Keratinocyte (primary cell): ENCODE measurements around the gene KCTD8. TPM values are rescaled to one million over a fixed set of nuclear protein-coding genes. Genes with fewer than 3 reads are reported as not detected.

ENCODE experiments used
- DNase-seq: peaks from one replicate; pipeline ENCODE4 v3.0.0-alpha.2; 2011; ENCODE audit warnings: low read depth, missing footprints, low spot score
- FAIRE-seq: peaks from 2 replicates; lab custom pipeline; 2011; peaks lifted over from hg19 to GRCh38; lab: Jason Lieb, UNC
- H2AFZ ChIP-seq: 2 replicates; pipeline ENCODE4 v1.6.0; 2012; ENCODE audit warnings: low read length, control low read depth, inconsistent platforms; ENCODE audit not compliant: control insufficient read depth
- H3K27ac ChIP-seq: 2 replicates; pipeline ENCODE4 v1.5.1; 2011; ENCODE audit warnings: low read length; ENCODE audit not compliant: control insufficient read depth, insufficient read depth
- H3K27me3 ChIP-seq: 3 replicates; pipeline ENCODE4 v1.6.0; 2011; ENCODE audit warnings: low read length; ENCODE audit not compliant: control insufficient read depth, insufficient read depth; ENCODE audit errors: extremely low read depth
- H3K36me3 ChIP-seq, 2 experiments: 2 replicates in 1 of 2; 3 replicates in 1 of 2; pipeline ENCODE4 v1.5.1; 2011; ENCODE audit warnings: low read length in 2 of 2, mild to moderate bottlenecking in 1 of 2; ENCODE audit not compliant: control insufficient read depth in 2 of 2, insufficient read depth in 2 of 2; ENCODE audit errors: extremely low read depth in 1 of 2
- H3K4me1 ChIP-seq: 3 replicates; pipeline ENCODE4 v1.5.1; 2011; ENCODE audit warnings: low read length; ENCODE audit not compliant: control insufficient read depth, insufficient read depth; ENCODE audit errors: extremely low read depth
- H3K4me2 ChIP-seq: 3 replicates; pipeline ENCODE4 v1.6.0; 2011; ENCODE audit warnings: low read depth, low read length; ENCODE audit not compliant: control insufficient read depth, insufficient read depth; ENCODE audit errors: extremely low read depth
- H3K4me3 ChIP-seq, 3 experiments: fragments of 200-600 bp in 1 of 3; sonication (generic) in 1 of 3; 2 replicates in 2 of 3; 3 replicates in 1 of 3; pipeline ENCODE4 v1.5.1; 2011 to 2016; ENCODE audit warnings: low read length in 3 of 3, mild to moderate bottlenecking in 3 of 3, control low read depth in 2 of 3, inconsistent platforms in 1 of 3, low read depth in 1 of 3, mixed read lengths in 1 of 3, mixed run types in 1 of 3, moderate library complexity in 1 of 3; ENCODE audit not compliant: control insufficient read depth in 2 of 3, insufficient read depth in 2 of 3; ENCODE audit errors: extremely low read depth in 1 of 3
- H3K79me2 ChIP-seq: 2 replicates; pipeline ENCODE4 v1.6.0; 2012; ENCODE audit warnings: low read length; ENCODE audit not compliant: control insufficient read depth, insufficient read depth
- H3K9ac ChIP-seq: 3 replicates; pipeline ENCODE4 v1.6.0; 2011; ENCODE audit warnings: low read length; ENCODE audit not compliant: control insufficient read depth, insufficient read depth; ENCODE audit errors: extremely low read depth
- H3K9me1 ChIP-seq: 3 replicates; pipeline ENCODE4 v1.6.0; 2011; ENCODE audit warnings: low read length; ENCODE audit not compliant: control insufficient read depth, insufficient read depth; ENCODE audit errors: extremely low read depth
- H3K9me3 ChIP-seq: 2 replicates; pipeline ENCODE4 v1.5.1; 2012; ENCODE audit warnings: low read depth, low read length; ENCODE audit not compliant: control insufficient read depth
- H4K20me1 ChIP-seq: 3 replicates; pipeline ENCODE4 v1.6.0; 2011; ENCODE audit warnings: low read length; ENCODE audit not compliant: control insufficient read depth, insufficient read depth; ENCODE audit errors: extremely low read depth
- EZH2 ChIP-seq: IDR thresholded peaks from one replicate; pipeline ENCODE4 v1.6.1; 2012; ENCODE audit warnings: inconsistent platforms, mild to moderate bottlenecking, low read length, moderate library complexity
- dilution Hi-C: fragments of 300-500 bp; cut with MboI; formaldehyde crosslinking; loops from one replicate; pipeline ENCODE4 v1.7.0; 2020; ENCODE audit warnings: low sequenced_read_pairs; ENCODE audit not compliant: extremely low pct_ligation_motif_present
- polyA minus RNA-seq, 3 experiments: library from RNA; depleted of rRNA, polyadenylated mRNA; stranded (reverse); fragments of >200 nt; gene quantifications; 1 replicate in 1 of 3; 2 replicates in 1 of 3; 3 replicates in 1 of 3; pipeline ENCODE4 v1.2.3, GENCODE V29; 2011
- polyA plus RNA-seq, 5 experiments: library from polyadenylated mRNA; depleted of rRNA in 3 of 5; stranded (reverse) in 3 of 5; stranded (forward) in 1 of 5; unstranded in 1 of 5; fragments of >200 nt; gene quantifications; 1 replicate in 1 of 5; 2 replicates in 3 of 5; 3 replicates in 1 of 5; pipeline versions ENCODE4 v1.2.1 to v1.2.3, GENCODE V29; 2011 to 2012; ENCODE audit warnings: missing spikeins in 2 of 5, low read depth in 1 of 5, low replicate concordance in 1 of 5
- TF ChIP-seq, protein P1 (sequence below), 3 experiments: IDR thresholded peaks in 1 of 3; conservative IDR thresholded peaks in 1 of 3; optimal IDR thresholded peaks in 1 of 3; 2 replicates in 2 of 3; 3 replicates in 1 of 3; pipeline versions ENCODE3 to v1.5.1; 2011; ENCODE audit warnings: low read length in 3 of 3, mild to moderate bottlenecking in 3 of 3, moderate library complexity in 2 of 3, control low read depth in 1 of 3, inconsistent platforms in 1 of 3; ENCODE audit not compliant: insufficient read depth in 2 of 3; ENCODE audit errors: extremely low read depth in 1 of 3

Gene KCTD8
- polyA plus RNA-seq: 0.71 to 1.9 TPM (median 0.97 TPM) in 3 replicates
- polyA plus RNA-seq (2011; ENCODE audit: low read depth): 1.4 TPM
- polyA plus RNA-seq (2011; cell fraction: cytosol; rRNA removed): 1.0 and 1.4 TPM in 2 replicates
- polyA plus RNA-seq (2011; cell fraction: nucleus; rRNA removed): 3.0 and 3.5 TPM in 2 replicates
- 0.61 and 1.1 TPM in 2 replicates for polyA plus RNA-seq (2012; ENCODE audit: low replicate concordance)
- polyA minus RNA-seq: 0.69 to 1.2 TPM (median 1.1 TPM) in 3 replicates
- 1.7 TPM for polyA minus RNA-seq (2011; cell fraction: cytosol; rRNA and poly(A)+ RNA removed)
- polyA minus RNA-seq (2011; cell fraction: nucleus; rRNA and poly(A)+ RNA removed): 6.7 and 7.6 TPM in 2 replicates

DNA sequence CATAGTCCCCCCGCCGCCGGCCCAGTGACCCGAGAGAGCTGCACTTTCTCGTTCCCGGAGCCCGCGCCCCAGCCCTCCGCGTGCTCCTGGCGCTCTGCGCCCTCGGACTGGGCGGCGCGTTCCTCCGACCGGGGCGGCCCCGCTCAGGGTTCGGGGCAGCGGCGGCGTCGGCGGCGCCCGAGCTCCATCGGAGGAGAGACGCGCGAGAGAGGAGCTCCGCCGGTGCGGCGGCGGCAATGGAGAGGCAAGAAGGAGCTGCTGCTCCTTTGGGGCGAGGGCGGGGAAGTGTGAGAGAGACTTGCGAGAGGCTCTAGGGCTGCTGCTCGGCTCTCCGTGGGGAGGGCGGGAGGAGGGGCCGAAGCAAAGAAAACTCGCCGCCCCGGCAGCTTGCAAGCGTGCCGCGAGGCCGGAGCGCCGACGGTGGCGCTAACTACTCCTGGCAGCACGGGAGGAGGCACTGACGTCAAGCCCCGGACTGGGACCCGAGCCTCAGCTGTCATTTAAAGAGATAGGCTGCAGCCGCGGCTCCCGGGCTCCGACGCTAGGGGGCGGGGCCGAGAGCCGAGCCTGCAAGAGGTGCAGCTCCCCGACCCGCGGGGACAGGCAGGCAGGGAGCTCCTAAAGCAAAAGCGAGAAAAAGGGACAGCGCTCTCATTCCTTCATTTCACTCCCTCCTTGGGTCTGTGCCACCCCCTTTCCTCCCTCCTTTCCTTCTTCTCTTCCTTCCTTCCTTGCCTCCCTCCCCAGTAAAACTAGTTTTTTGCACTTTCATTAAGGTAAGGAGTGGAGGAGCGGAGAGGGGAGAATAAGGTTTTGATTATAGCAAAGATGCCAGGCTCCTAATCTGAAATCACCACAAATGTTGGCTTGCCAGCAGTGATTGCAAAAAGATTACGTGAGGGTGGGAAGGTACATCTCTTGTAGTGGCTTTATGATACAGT is at the start of gene KCTD8:
Gene KCTD8, minus strand, starts transcription at position 289 of the 941 bp plus-strand sequence.
- no peaks in the 10 kb centered on the region for H3K36me3 ChIP-seq
- no peak within 1 kb of the TSS for H3K27ac ChIP-seq
- no peaks in the 10 kb centered on the region for H3K79me2 ChIP-seq
- peak within 1 kb of the TSS; percentile 99 for H2AFZ ChIP-seq
- dilution Hi-C loops: no loop called here
- peaks cover 14% of the 10 kb centered on the region for H3K4me1 ChIP-seq
- FAIRE-seq (peak; percentile 36), DNase-seq (peak; percentile 23)
- no peaks in the 10 kb centered on the region for H3K9me3 ChIP-seq
- no peaks in the 10 kb centered on the region for H4K20me1 ChIP-seq
- peak within 1 kb of the TSS; percentile 63 for H3K9ac ChIP-seq
- peak within 1 kb of the TSS; percentile 49 to 91 (median 87) for H3K4me3 ChIP-seq
- peaks cover 30% of the 10 kb centered on the region for H3K27me3 ChIP-seq
- no peaks in the 10 kb centered on the region for H3K9me1 ChIP-seq
- peak within 1 kb of the TSS; percentile 100 for H3K4me2 ChIP-seq
- no peak for TF ChIP-seq EZH2
- TF ChIP-seq, protein P1, sequence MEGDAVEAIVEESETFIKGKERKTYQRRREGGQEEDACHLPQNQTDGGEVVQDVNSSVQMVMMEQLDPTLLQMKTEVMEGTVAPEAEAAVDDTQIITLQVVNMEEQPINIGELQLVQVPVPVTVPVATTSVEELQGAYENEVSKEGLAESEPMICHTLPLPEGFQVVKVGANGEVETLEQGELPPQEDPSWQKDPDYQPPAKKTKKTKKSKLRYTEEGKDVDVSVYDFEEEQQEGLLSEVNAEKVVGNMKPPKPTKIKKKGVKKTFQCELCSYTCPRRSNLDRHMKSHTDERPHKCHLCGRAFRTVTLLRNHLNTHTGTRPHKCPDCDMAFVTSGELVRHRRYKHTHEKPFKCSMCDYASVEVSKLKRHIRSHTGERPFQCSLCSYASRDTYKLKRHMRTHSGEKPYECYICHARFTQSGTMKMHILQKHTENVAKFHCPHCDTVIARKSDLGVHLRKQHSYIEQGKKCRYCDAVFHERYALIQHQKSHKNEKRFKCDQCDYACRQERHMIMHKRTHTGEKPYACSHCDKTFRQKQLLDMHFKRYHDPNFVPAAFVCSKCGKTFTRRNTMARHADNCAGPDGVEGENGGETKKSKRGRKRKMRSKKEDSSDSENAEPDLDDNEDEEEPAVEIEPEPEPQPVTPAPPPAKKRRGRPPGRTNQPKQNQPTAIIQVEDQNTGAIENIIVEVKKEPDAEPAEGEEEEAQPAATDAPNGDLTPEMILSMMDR (optimal IDR thresholded peaks at IDR 0.05 in 1 of 3, IDR thresholded peaks at IDR 0.05 in 1 of 3, conservative IDR thresholded peaks at IDR 0.05 in 1 of 3; ENCODE audit: extremely low read depth in 1 of 3, insufficient read depth in 2 of 3, low read length in 3 of 3): peak; percentile 56 to 96 (median 73)

DNA sequence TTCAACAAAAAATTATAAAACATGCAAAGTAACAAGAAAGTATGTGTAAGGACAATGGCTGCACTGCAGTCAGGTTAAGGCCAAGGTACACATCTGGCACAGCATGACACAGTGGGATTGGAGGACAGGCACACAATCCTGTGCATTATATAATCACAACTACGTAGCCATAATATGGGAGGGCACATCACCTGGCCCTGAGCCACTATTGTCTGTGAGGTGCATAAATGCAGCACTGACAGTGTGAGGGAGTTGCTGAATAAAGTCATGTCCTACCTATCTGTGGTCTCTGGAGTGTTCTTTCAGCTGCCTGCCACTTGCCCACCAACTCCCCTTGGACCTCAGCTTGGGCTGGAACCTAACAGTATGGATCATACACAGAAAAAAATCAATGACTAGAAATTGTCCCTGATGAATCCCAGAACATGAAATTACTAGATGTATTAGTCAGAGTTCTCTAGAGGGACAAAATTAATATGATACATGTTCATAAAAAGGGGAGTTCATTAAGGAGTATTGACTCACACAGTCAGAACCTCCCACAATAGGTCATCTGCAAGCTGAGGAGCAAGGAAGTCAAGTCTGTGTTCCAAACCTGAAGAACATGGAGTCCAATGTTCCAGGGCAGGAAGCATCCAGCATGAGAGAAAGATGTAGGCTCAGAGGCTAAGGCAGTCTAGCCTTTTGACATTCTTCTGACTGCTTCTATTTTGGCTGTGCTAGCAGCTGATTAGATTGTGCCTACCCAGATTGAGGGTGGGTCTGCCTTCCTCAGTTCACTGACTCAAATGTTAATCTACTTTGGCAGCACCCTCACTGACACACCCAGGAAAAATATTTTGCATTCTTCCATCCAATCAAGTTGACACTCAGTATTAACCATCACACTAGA is 46.4 kb upstream of the KCTD8 start:
- Histone ChIP-seq H2AFZ (peak overlapping the region; percentile 96), H3K9ac (no peak overlapping the region), H3K4me3 (no peak overlapping the region), H3K79me2 (no peaks in the 10 kb centered on the region), H3K9me3 (no peaks in the 10 kb centered on the region), H4K20me1 (no peaks in the 10 kb centered on the region), H3K4me1 (peaks cover 15% of the 10 kb centered on the region), H3K36me3 (no peaks in the 10 kb centered on the region), H3K4me2 (peak overlapping the region; percentile 27), H3K27me3 (no peaks in the 10 kb centered on the region), H3K9me1 (no peaks in the 10 kb centered on the region), H3K27ac (peak overlapping the region; percentile 13)
- dilution Hi-C loops: no loop called here
- TF ChIP-seq EZH2: no peak
- TF ChIP-seq, protein P1 (optimal IDR thresholded peaks at IDR 0.05 in 1 of 3, IDR thresholded peaks at IDR 0.05 in 1 of 3, conservative IDR thresholded peaks at IDR 0.05 in 1 of 3; ENCODE audit: extremely low read depth in 1 of 3, insufficient read depth in 2 of 3, low read length in 3 of 3): no peak
- FAIRE-seq (peak; percentile 69), DNase-seq (peak; percentile 36)
